Dermis blood vessel endothelial cell (primary cell): ENCODE results near the gene CASQ2. TPM values are rescaled to one million over a fixed set of nuclear protein-coding genes. Genes with fewer than 3 reads are reported as not detected.

ENCODE experiments used
- DNase-seq: peaks from one replicate; pipeline ENCODE4 v3.0.0; 2010
- total RNA-seq: library from RNA; depleted of rRNA; stranded (reverse); fragments of >200 nt; gene quantifications from 2 replicates; pipeline ENCODE4 v1.2.3, GENCODE V29; 2014

Gene CASQ2
- total RNA-seq, 1 donor from 2014 or later, result not detected

DNA sequence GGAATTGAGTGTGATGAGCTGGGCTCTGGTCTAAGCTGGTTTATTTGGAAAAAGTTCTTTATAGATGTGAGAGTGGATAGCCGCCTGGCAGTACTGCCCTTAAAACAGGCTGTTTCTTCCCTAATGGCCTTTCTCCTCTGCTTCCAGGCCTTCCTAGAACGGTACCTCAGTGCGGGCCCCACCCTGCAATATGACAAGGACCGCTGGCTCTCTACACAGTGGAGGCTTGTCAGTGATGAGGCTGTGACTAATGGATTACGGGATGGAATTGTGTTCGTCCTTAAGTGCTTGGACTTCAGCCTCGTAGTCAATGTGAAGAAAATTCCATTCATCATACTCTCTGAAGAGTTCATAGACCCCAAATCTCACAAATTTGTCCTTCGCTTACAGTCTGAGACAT is 77.5 kb downstream of the CASQ2 start:
- no peak for DNase-seq

DNA sequence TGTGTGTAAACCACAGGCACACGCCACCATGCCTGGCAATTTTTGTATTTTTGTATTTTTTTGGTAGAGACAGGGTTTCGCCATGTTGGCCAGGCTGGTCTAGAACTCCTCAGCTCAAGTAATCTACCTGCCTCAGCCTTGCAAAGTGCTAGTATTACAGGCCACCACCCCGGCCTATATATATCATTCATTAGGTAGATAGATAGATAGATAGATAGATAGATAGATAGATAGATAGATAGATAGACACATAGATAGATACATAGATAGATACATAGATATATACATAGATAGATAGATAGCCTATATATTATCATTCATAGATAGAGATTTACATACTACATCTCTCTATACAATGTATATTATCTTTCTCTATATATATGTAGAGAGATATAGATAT is 80.8 kb downstream of the CASQ2 start:
- DNase-seq, result no peak

GRCh38 chr1:115685029-115685705 is 83.3 kb downstream of the CASQ2 start:
- DNase-seq, result no peak

- no peak for DNase-seq
These were observed 85.7 kb downstream of the CASQ2 start for GRCh38 chr1:115682792-115683191.

DNA sequence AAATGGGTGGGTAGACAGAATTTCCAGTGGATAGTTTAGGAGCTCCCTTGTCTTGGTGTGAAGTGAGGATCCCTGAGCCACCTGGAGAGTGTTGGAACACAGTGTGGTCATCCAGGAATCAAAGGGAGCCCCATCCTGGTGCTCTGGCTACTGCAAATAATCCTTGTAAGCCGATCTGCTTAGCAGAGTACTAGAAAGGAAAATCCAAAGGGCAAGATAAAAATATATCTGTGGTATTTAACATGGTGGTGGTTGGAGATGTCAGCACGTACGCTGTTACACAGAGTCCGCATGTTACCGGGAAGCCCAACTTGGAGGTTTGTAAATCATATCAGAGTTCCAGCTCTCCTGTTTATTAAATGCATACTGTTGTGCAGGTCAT is 87.8 kb downstream of the CASQ2 start:
- no peak for DNase-seq

- peak; percentile 21 for DNase-seq
These were observed 89.3 kb downstream of the CASQ2 start for GRCh38 chr1:115679141-115679611.

GRCh38 chr1:115678141-115678540 is 90.4 kb downstream of the CASQ2 start:
- DNase-seq, result no peak

DNA sequence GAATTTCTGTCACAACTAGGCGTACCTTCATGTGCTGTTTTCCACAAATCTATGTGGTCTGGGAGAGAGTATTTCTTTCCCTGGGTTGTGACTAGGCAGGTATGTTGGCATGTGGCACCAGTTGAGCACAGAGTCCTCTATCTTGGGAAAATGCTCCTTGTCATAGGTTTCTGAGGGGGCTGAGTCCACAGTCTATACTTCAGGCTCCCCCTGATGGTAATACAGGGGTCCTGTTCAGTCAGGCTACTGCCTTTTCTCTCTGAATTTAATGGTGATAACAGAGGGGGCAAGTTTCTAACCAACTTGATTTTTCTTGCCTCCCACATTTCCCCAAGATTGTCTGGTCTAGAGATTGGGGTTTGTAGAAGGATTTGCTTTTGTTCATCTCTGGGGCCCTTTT is 90.9 kb downstream of the CASQ2 start:
- DNase-seq, result peak; percentile 17

- no peak for DNase-seq
These were observed 91.3 kb downstream of the CASQ2 start for GRCh38 chr1:115677182-115677555.

DNA sequence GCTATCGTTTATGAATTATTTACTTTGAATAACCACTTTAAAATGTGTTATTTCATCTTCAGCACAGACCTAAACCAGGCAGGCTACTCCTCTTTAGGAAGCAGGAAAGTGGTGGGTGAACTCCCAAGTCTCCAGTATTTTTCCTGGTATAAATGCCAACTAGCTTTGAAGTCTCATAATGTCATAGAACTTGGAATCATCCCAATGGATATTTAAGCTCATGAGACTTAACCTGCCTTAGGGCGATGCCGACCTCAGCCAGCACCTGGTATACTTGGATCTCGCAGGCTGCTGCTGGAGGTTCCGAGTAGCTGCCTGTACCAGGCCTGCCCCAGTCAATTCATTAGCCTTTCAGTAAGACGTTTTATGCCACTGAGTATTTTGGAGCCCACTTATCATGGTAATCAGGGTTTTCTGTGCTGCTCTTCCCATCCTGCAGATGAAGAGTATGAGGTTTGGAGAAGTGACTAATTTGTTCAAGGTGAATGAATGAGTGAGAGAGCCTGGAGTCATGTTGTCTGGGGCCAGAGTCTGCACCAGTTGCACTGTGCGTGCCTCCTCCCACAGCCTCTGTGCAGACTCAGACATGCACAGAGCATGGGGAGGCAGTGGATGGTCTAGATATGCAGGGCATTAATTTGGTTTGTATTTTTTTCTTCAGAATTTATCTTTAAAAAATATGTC is 91.9 kb downstream of the CASQ2 start:
- no peak for DNase-seq

GRCh38 chr1:115672224-115673009 is 96.1 kb downstream of the CASQ2 start:
- DNase-seq, result no peak

DNA sequence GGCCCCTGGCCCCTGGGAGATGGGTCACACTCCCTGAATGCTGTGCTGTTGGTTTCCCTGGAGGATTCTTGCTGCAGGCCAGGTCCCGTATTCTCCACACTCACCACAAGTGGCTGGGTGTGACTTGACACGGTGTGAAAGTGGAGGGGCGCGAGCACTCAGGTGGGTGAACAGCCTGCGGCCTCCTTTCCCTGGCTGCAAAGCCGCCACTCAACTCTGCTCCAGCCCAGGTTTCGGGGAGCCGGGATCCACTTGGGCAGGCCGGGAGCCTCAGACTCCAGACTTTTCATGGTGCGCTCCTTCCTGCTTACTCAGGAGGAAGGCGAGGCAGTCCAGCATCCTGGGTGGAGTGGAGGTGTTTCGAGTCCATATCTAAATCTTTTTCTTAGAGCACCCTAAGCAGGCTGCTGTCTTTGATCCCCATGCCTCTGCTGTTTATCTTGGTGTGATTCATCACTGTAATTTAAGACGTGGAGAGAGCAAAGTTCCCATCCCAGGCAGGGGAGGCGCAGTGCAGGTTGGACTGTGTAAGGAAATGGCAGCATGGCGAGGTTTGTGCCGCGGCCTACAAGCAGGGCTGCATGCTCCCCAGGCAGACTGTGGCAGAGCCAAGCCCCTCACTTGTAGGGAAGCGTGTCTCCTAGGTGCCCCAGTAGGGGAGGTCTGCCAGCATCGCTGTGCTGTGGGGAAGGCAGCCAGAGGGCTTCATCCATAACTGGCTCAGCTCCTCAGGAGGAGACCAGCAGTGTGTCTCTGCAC is 97.2 kb downstream of the CASQ2 start:
- DNase-seq, result no peak

DNA sequence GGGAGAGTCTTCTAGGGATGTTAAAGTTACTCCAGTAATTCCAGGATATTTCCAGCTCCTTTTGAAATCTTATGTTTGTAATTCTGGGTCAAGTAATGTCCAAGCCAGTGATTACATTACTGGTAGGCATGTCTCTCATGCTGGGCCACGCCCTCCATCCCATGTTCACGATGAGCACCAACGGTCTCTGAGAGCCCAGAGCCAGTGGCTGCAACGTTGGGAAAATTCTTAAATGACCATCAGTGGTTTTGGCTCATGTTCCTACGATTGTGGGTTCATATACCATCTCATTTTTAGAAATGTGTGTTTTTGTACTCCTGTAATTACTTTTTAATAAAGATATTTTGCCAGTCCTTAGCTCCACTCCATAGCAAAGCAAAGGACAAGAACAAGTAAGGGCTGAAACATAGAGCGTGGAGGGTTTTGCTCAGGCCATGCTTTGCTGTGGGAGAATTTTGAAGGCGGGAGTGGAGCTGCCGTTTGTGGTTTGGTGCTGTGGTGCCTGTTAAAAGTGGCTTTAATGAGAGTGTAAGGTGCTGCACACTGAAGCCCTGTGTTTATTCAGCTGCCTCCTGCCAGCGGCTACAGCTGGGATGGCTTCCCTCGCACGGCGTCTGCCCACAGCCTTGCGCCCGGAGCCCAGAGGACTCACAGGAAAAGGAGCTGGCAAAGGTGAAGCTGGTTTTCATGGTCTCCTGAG is 97.9 kb downstream of the CASQ2 start:
- peak; percentile 36 for DNase-seq

DNA sequence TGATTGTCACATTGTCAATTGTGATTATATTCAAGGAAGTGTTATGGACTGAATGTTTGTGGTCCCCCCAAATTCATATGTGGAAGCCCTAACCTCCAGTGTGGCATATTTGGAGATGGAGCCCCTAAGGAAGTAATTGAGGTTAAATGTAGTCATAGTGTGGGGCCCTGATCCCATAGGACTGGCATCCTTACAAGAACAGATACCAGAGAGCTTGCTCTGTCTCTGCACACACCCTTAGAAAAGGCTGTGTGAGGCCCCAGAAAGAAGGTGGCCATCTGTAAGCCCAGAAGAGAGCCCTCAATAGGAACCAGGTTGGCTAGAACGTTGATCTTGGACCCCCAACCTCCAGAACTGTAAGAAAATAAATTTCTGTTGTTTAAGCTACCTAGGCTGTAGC is 98.6 kb downstream of the CASQ2 start:
- no peak for DNase-seq

DNA sequence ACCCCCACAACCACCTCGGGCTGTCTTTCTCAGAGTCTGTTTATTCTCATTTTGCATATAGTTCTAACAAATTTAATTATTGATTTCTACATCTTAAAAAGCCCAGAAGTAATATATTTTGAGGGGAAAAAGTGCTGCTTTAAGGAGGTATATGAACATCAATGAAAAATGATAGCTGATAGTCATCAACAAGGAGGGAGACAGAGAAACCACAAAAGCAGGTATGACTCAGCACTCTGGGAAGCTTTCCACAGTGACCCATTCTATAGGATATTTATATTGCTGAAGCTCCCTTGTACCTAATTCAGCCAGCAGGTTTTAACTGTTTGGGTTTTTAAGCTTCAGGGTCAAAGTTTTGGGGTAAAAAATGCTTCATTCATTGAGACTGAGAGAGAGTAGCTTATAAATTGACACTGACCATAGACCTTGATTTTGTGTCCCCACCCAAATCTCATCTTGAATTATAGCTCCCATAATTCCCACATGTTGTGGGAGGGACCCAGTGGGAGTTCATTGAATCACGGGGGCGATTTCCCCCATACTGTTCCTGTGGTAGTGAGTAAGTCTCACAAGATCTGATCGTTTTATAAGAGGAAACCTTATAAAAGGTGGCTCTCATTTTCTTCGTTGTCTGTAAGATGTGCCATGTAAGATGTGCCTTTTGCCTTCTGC is 99.4 kb downstream of the CASQ2 start:
- DNase-seq, result peak; percentile 36

- DNase-seq, result no peak
These were observed 99.9 kb downstream of the CASQ2 start for GRCh38 chr1:115668579-115668978.

DNA sequence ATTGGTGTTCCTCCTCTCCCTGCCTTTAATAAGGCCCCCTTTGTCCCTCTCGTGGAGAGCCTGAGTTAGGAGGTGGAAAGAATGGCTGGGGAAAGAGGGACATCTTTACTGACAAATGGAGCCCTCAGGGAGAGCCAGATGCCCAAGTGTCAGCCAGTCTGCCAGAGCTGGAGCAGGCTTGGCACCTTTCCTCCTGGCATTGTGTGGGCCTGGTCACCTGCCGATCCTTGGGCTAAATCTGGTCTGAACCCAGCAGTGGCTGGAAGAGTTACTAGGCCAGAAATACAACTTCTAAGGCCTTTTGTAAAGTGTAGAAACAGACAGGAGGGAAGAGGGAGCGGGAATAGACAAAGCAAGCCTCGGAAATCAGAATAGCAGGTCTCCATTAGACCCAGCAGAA is 101.8 kb downstream of the CASQ2 start:
- no peak for DNase-seq

DNA sequence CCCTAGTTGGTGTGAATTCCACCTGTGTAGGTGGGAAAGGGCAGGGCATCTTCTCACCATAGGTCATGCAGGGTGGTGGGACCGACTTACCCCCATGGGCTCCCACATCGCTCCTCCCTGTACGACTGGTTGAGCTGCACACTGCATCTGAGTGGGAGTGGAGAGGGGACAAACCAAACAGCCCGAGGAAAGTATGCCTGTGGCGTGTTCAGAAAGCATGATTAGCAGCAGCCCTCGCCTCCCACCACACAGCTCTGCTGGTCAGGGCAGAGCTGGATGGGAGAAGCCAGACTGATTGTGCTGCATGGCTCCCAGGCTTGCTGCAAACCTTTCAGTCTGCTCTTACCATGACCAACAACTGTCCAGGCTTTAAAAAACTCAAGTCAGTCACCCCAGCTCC is 102.3 kb downstream of the CASQ2 start:
- no peak for DNase-seq

GRCh38 chr1:115665319-115666096 is 103.0 kb downstream of the CASQ2 start:
- no peak for DNase-seq

DNA sequence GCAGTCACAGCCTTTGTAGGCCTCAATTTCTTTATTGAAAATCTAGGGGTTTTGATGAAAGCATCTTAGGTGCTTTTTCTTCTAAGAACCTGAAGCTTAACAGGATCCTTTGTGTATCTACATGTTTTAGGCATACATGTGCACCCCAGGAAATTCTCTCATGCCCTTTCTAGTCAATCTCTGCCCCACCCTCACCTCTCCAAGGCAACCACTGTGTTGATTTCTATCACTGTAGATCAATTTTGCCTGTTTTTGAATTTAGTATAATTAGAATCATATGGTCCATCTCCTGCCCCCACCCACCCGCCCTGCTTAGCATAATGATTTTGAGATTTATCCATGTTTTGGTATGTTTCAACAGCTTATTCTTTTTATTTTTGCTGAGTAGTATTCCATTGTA is 107.4 kb downstream of the CASQ2 start:
- no peak for DNase-seq

- no peak for DNase-seq
These were observed 108.4 kb downstream of the CASQ2 start for GRCh38 chr1:115660151-115660550.
